GM13976 (cell line): ENCODE measurements around the gene PLEKHG4B.
"Not testable (repeated sequence)": the region's sequence is repeated elsewhere in the genome, so short reads cannot be mapped to it uniquely, and the experiment has no call there.

Experiments used
- DNase-seq: peaks from one replicate; pipeline ENCODE4 v3.0.0; 2012; ENCODE audit warnings: low spot score
- in situ Hi-C: fragments of 300-500 bp; cut with MboI; formaldehyde crosslinking; loops from one replicate; pipeline ENCODE4 v1.12.0; 2022; ENCODE audit warnings: low sequenced_read_pairs, mixed read lengths, inconsistent platforms; ENCODE audit not compliant: unreplicated experiment
- TF ChIP-seq, protein P1 (sequence below): IDR thresholded peaks from 2 replicates; pipeline ENCODE4 v1.5.1; 2012; ENCODE audit warnings: borderline replicate concordance, mild to moderate bottlenecking; ENCODE audit not compliant: insufficient read depth; ENCODE audit errors: extremely low read depth, missing control alignments, control extremely low read depth

PLEKHG4B gene

DNA sequence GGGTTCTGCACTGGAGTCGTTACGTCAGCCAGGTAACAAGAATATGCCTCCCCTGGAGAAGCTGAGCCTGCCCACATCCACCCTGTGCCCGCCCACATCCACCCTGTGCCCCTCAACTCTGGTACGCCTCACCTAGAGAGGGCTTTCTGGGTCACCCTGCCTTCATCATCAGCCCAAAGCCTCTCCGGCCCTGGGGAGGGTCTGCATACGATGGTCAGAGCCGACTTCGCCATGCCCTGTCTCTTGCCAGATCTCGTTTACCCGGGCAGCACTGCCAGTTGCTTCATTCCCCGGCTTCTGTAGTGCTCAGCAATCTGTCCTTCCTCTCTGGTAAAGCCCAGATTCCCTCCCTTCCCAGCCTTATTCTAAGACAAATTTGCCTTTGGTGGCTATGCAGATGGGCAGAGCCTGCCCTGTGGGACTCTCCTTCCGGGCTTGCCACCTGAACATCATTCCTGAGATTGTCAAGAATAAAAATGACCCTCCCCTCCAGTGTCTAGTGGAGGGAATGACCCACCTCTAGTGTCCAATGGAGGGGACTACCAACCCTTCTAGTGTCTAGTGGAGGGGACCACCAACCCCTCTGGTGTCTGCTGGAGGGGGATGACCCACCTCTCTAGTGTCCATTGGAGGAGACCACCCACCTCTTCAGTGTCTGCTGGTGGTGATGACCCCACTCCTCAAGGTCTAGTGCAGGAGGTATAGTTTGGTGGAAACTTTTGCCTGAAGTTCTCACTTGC is 3.4 kb downstream of the PLEKHG4B start:
- TF ChIP-seq, protein P1, sequence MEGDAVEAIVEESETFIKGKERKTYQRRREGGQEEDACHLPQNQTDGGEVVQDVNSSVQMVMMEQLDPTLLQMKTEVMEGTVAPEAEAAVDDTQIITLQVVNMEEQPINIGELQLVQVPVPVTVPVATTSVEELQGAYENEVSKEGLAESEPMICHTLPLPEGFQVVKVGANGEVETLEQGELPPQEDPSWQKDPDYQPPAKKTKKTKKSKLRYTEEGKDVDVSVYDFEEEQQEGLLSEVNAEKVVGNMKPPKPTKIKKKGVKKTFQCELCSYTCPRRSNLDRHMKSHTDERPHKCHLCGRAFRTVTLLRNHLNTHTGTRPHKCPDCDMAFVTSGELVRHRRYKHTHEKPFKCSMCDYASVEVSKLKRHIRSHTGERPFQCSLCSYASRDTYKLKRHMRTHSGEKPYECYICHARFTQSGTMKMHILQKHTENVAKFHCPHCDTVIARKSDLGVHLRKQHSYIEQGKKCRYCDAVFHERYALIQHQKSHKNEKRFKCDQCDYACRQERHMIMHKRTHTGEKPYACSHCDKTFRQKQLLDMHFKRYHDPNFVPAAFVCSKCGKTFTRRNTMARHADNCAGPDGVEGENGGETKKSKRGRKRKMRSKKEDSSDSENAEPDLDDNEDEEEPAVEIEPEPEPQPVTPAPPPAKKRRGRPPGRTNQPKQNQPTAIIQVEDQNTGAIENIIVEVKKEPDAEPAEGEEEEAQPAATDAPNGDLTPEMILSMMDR, result no peak
- in situ Hi-C loops, result no loop called here
- DNase-seq, result no peak

DNA sequence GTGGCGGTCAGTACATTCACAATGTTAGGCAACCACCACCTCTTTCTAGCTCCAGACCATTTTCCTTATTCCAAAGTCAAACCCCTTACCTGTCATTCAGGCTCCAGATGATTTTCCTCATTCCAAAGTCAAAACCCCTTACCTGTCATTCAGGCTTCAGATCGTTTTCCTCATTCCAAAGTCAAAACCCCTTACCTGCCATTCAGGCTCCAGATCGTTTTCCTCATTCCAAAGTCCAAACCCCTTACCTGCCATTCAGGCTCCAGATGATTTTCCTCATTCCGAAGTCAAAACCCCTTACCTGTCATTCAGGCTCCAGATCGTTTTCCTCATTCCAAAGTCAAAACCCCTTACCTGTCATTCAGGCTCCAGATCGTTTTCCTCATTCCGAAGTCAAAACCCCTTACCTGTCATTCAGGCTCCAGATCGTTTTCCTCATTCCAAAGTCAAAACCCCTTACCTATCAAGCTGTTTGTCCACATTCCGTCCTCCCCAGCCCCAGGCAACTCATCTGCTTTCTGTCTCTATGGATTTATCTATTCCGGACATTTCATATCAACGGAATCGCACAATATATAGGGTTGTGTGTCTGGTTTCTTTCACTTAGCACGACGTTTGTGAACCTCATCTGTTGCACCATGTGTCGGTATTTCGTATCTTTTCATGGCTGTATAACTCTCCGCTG is 5.2 kb downstream of the PLEKHG4B start:
- no peak for DNase-seq
- in situ Hi-C loops, result no loop called here
- TF ChIP-seq, protein P1, result no peak

DNA sequence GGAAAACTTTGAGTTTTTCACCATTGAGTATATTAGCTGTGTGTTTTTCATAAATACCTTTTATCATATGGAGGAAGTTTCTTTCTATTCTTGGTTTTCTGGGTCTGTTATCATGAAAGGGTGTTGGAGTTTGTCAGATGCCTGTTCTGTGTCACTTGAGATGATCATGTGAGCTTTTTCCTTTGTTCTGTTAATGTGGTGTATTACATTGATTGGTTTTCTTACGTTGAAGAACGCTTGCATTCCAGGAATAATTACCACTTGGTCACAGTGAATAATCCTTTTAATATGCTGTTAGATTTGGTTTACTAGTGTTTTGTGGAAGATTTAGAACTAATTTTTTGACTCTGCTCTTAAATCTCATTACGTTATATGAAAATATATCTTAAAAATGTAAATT is 7.8 kb downstream of the PLEKHG4B start:
- TF ChIP-seq, protein P1, result no peak
- in situ Hi-C loops, result no loop called here
- DNase-seq, result no peak

DNA sequence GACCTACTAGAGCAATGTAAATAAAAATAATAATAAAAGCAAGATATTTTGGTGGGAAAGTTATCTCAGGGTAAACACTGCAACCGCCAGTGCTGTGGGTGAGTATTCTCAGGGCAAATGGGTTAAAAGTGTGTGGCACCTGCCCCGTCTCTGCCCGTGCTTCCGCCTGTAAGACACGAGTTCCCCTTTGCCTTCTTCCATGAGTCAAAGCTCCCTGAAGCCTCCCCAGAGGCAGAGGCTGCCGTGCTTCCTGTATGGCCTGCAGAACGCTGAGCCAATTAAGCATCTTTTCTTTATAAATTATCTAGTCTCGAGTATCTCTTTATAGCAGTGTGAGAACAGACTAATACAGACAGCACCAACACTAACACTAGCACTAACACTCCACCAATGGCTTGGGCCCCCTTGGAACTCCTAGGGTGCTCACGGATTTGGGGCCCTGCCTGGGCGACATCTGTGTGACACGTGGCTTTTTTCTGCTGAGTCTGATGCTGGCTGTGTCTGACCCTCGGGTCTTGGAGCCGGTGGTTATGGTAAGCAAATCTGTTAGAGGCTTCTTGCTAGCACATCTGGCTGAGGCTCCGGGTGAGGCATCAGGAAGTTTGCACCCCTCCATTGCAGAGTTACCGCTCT is 10.6 kb downstream of the PLEKHG4B start:
- no peak for DNase-seq
- in situ Hi-C loops, result no loop called here
- TF ChIP-seq, protein P1, result no peak

DNA sequence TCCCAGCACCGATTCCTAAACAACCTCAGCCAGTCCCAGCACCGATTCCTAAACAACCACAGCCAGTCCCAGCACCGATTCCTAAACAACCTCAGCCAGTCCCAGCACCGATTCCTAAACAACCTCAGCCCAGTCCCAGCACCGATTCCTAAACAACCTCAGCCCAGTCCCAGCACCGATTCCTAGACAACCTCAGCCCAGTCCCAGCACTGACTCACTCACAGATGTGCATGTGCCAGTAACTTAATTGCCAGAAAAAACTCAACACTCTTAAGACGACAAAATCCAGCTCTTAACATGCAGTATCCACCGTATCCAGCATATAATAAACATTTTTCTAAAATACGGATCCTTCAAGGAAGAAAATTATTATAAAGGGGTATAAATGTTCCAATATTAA is 12.1 kb downstream of the PLEKHG4B start:
- DNase-seq, in situ Hi-C loops: not testable (repeated sequence)

DNA sequence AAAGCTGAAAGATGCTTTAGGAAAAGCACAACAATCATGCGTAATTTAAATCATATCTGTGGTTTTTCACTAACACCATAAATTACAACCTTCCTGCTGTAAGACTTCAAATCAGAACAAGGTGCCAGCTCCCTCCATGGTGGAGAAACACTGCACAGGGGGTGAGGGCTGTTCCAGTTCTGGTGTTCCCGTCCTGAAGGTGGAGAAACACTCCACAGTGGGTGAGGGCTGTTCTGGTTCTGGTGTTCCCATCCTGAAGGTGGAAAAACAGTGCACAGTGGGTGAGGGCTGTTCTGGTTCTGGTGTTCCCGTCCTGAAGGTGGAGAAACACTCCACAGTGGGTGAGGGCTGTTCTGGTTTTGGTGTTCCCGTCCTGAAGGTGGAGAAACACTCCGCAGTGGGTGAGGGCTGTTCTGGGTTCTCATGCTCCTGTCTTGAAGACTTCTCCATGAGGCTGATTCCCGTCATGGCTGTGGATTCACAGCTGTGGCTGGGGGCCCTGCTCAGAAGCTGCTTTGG is 12.9 kb downstream of the PLEKHG4B start:
- in situ Hi-C loops, result no loop called here
- TF ChIP-seq, protein P1, result no peak
- DNase-seq, result no peak
